Activated naive CD4-positive, alpha-beta T cell treated with anti-CD3 and anti-CD28 coated beads, Interleukin-2, amount 50 U/mL, for 72 hours (primary cell): ENCODE results near the gene SNRPD3. TPM values are rescaled to one million over a fixed set of nuclear protein-coding genes. Genes with fewer than 3 reads are reported as not detected.

ENCODE experiments used
- ATAC-seq, 2 donors: fragments of 150-1000 bp; cut with Tn5 transposase; 2 replicates each; pipeline ENCODE4 v1.10.0; 2021; ENCODE audit warnings: mild to moderate bottlenecking in 2 of 2, moderate library complexity in 2 of 2
- DNase-seq, 2 donors: peaks; one replicate each; pipeline ENCODE4 v3.0.0; 2021 to 2022; ENCODE audit warnings: low spot score in 2 of 2
- H3K27ac Mint-ChIP-seq, 2 donors: one replicate each; pipeline ENCODE4 v1.8.0; 2022; ENCODE audit warnings: mild to moderate bottlenecking in 2 of 2, mixed read lengths in 2 of 2
- H3K36me3 Mint-ChIP-seq, 2 donors: one replicate each; pipeline ENCODE4 v1.8.0; 2022; ENCODE audit warnings: mixed read lengths in 2 of 2
- H3K9me3 Mint-ChIP-seq, 2 donors: one replicate each; pipeline ENCODE4 v1.8.0; 2022; ENCODE audit warnings: mixed read lengths in 2 of 2
- total RNA-seq, 2 donors: library from RNA; stranded (reverse); gene quantifications; one replicate each; pipeline ENCODE4 v1.2.3, GENCODE V29; 2022

SNRPD3 gene
- total RNA-seq, 2 donors from 2014 or later, result 115 to 138 TPM

GRCh38 chr22:24582056-24582814 is 26.4 kb downstream of the SNRPD3 start:
- Mint-ChIP-seq H3K36me3 (no peaks in the 10 kb centered on the region), H3K9me3 (no peaks in the 10 kb centered on the region), H3K27ac (peak overlapping the region in 1 of 2 donors; percentile 22)
- DNase-seq, result no peak
- no peak for ATAC-seq

GRCh38 chr22:24583221-24584165 is 27.7 kb downstream of the SNRPD3 start:
- DNase-seq (no peak), ATAC-seq (no peak)
- Mint-ChIP-seq H3K9me3 (no peaks in the 10 kb centered on the region), H3K36me3 (no peaks in the 10 kb centered on the region), H3K27ac (peak overlapping the region; percentile 36 to 42)

- no peak for ATAC-seq
- DNase-seq, result no peak
- H3K36me3 Mint-ChIP-seq, result no peaks in the 10 kb centered on the region
- H3K27ac Mint-ChIP-seq, result peak overlapping the region; percentile 36 to 42
- H3K9me3 Mint-ChIP-seq, result no peaks in the 10 kb centered on the region
Measured at GRCh38 chr22:24584166-24584790, 28.5 kb downstream of the SNRPD3 start.

- ATAC-seq, result peak in 1 of 2 donors; percentile 36
- no peak overlapping the region for H3K27ac Mint-ChIP-seq
- no peaks in the 10 kb centered on the region for H3K36me3 Mint-ChIP-seq
- no peak for DNase-seq
- no peaks in the 10 kb centered on the region for H3K9me3 Mint-ChIP-seq
Measured at GRCh38 chr22:24584871-24585411, 29.1 kb downstream of the SNRPD3 start.

GRCh38 chr22:24585461-24585860 is 29.7 kb downstream of the SNRPD3 start:
- no peak for ATAC-seq
- no peaks in the 10 kb centered on the region for H3K9me3 Mint-ChIP-seq

GRCh38 chr22:24585927-24586546 is 30.2 kb downstream of the SNRPD3 start:
- DNase-seq (no peak), ATAC-seq (no peak)
- H3K9me3 Mint-ChIP-seq, result no peaks in the 10 kb centered on the region
- H3K27ac Mint-ChIP-seq, result no peak overlapping the region
- no peaks in the 10 kb centered on the region for H3K36me3 Mint-ChIP-seq

More at GRCh38 chr22:24585461-24585860, 29.7 kb downstream of the SNRPD3 start:
- no peak for DNase-seq
- Mint-ChIP-seq H3K36me3 (no peaks in the 10 kb centered on the region), H3K27ac (no peak overlapping the region)

- H3K9me3 Mint-ChIP-seq, result no peaks in the 10 kb centered on the region
- no peaks in the 10 kb centered on the region for H3K36me3 Mint-ChIP-seq
- no peak overlapping the region for H3K27ac Mint-ChIP-seq
- no peak for ATAC-seq
- no peak for DNase-seq
Measured at GRCh38 chr22:24587251-24587650, 31.5 kb downstream of the SNRPD3 start.

GRCh38 chr22:24587948-24588347 is 32.1 kb downstream of the SNRPD3 start:
- Mint-ChIP-seq H3K36me3 (no peaks in the 10 kb centered on the region), H3K27ac (no peak overlapping the region), H3K9me3 (no peaks in the 10 kb centered on the region)
- no peak for DNase-seq
- ATAC-seq, result no peak

GRCh38 chr22:24588381-24588756 is 32.6 kb downstream of the SNRPD3 start:
- no peaks in the 10 kb centered on the region for H3K9me3 Mint-ChIP-seq
- H3K27ac Mint-ChIP-seq, result no peak overlapping the region
- no peaks in the 10 kb centered on the region for H3K36me3 Mint-ChIP-seq
- DNase-seq, result no peak
- ATAC-seq, result no peak

- Mint-ChIP-seq H3K36me3 (no peaks in the 10 kb centered on the region), H3K9me3 (no peaks in the 10 kb centered on the region), H3K27ac (no peak overlapping the region)
- ATAC-seq (no peak), DNase-seq (no peak)
Measured at GRCh38 chr22:24588757-24589481, 33.1 kb downstream of the SNRPD3 start.

- Mint-ChIP-seq H3K27ac (no peak overlapping the region), H3K9me3 (no peaks in the 10 kb centered on the region), H3K36me3 (no peaks in the 10 kb centered on the region)
- DNase-seq (no peak), ATAC-seq (no peak)
Measured at GRCh38 chr22:24589518-24590030, 33.8 kb downstream of the SNRPD3 start.

- Mint-ChIP-seq H3K36me3 (no peaks in the 10 kb centered on the region), H3K9me3 (no peaks in the 10 kb centered on the region), H3K27ac (no peak overlapping the region)
- DNase-seq, result no peak
- no peak for ATAC-seq
Measured at GRCh38 chr22:24590596-24591173, 34.9 kb downstream of the SNRPD3 start.

- ATAC-seq (no peak), DNase-seq (no peak)
- H3K9me3 Mint-ChIP-seq, result no peaks in the 10 kb centered on the region
- H3K36me3 Mint-ChIP-seq, result no peaks in the 10 kb centered on the region
- no peak overlapping the region for H3K27ac Mint-ChIP-seq
Measured at GRCh38 chr22:24591286-24591830, 35.6 kb downstream of the SNRPD3 start.

GRCh38 chr22:24592058-24592850 is 36.5 kb downstream of the SNRPD3 start:
- ATAC-seq (peak; percentile 7 to 22), DNase-seq (no peak)
- H3K27ac Mint-ChIP-seq, result peak overlapping the region in 1 of 2 donors; percentile 90
- H3K36me3 Mint-ChIP-seq, result no peaks in the 10 kb centered on the region
- H3K9me3 Mint-ChIP-seq, result no peaks in the 10 kb centered on the region
